ENCODE results near the gene IL15RA.
"Not testable (repeated sequence)": the region's sequence is repeated elsewhere in the genome, so short reads cannot be mapped to it uniquely, and the experiment has no call there.

Gene IL15RA

DNA sequence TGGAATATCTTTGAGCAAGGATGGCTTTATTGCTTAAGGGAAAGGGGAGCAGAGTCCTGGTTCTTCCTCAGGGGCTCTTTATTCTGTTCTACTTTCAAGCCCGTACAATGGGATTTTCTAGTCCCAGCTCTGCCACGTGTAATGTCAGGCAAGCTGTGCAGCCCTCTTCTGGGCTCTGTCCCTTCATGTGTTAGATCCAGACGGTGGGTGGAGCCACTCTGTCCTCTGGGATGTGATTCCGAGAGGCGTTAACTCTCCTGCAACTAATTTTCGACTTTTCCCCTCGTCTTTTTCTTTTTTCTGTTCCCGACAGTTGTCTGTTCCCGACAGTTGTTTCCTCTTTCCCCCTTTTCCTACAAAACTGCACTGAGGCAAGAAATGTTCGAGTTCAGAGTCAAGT lies 52.5 kb downstream of the IL15RA start:
- 86% methylated on average over 9 of the region's 10 CpGs for WGBS, 2 experiments (ENCODE audit: insufficient coverage in 2 of 2)
- no peaks in the 10 kb centered on the region for H3K9me3 ChIP-seq (ENCODE audit: control insufficient read depth, low read length)
- no peaks in the 10 kb centered on the region for H3K4me1 ChIP-seq (ENCODE audit: control insufficient read depth, insufficient read depth, low read length, poor library complexity, severe bottlenecking)
- no peak overlapping the region for H3K4me3 ChIP-seq (ENCODE audit: extremely low read depth, insufficient read depth, low read length, poor library complexity, severe bottlenecking)
- H3K27ac ChIP-seq (ENCODE audit: low read depth, low read length, severe bottlenecking): no peak overlapping the region
- peaks cover 94% of the 10 kb centered on the region for H3K36me3 ChIP-seq (ENCODE audit: control insufficient read depth, insufficient read depth, low read length)

DNA sequence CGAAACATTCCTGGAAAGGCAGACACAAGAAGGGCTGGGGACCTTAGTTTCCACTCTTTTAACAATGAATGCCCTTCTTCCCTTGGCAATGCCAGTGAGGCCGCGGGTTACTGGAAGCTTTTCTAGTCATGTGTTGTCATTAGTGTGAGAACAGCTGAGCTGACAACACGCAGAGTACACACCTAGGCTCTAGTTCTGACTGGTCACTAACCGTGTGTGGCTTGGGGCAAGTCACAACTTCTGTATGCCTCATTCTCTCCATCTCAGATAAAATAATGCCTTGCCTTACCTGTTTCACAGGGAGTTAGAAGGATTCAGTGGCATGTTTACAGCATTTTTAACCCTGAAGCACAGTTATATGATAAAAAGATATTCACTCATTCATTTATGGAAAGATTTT lies 55.6 kb downstream of the IL15RA start:
- no peak overlapping the region for H3K4me3 ChIP-seq (ENCODE audit: extremely low read depth, insufficient read depth, low read length, poor library complexity, severe bottlenecking)
- no peaks in the 10 kb centered on the region for H3K4me1 ChIP-seq (ENCODE audit: control insufficient read depth, insufficient read depth, low read length, poor library complexity, severe bottlenecking)
- H3K36me3 ChIP-seq (ENCODE audit: control insufficient read depth, insufficient read depth, low read length): peaks cover 94% of the 10 kb centered on the region
- 100% methylated on average over 3 of the region's 5 CpGs for WGBS, 2 experiments (ENCODE audit: insufficient coverage in 2 of 2)
- H3K9me3 ChIP-seq (ENCODE audit: control insufficient read depth, low read length): no peaks in the 10 kb centered on the region
- no peak overlapping the region for H3K27ac ChIP-seq (ENCODE audit: low read depth, low read length, severe bottlenecking)

DNA sequence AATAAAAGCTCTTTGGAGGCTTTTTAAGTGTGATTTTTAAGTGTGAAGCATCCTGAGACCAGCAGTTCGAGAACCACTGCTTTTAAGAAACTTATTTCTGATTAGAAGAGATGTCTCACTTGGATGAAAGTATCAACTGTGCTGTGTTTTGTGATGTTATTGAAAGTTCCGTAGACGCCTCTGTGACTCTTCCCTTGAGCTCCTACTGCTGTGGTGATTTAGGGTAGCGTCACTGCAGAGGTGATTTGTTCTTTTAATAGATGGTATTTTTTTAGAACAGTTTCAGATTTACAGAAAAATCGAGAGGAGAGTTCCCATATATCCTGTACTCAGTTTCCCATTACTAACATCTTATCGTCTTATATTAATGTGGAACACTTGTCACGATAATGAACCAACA lies 57.8 kb downstream of the IL15RA start:
- H3K4me3 ChIP-seq (ENCODE audit: extremely low read depth, insufficient read depth, low read length, poor library complexity, severe bottlenecking): no peak overlapping the region
- H3K9me3 ChIP-seq (ENCODE audit: control insufficient read depth, low read length): no peaks in the 10 kb centered on the region
- no peak overlapping the region for H3K27ac ChIP-seq (ENCODE audit: low read depth, low read length, severe bottlenecking)
- peaks cover 97% of the 10 kb centered on the region for H3K36me3 ChIP-seq (ENCODE audit: control insufficient read depth, insufficient read depth, low read length)
- no peaks in the 10 kb centered on the region for H3K4me1 ChIP-seq (ENCODE audit: control insufficient read depth, insufficient read depth, low read length, poor library complexity, severe bottlenecking)
- WGBS, 2 experiments (ENCODE audit: insufficient coverage in 2 of 2): 70 to 96% methylated on average over 2 to 4 of the region's 7 CpGs

DNA sequence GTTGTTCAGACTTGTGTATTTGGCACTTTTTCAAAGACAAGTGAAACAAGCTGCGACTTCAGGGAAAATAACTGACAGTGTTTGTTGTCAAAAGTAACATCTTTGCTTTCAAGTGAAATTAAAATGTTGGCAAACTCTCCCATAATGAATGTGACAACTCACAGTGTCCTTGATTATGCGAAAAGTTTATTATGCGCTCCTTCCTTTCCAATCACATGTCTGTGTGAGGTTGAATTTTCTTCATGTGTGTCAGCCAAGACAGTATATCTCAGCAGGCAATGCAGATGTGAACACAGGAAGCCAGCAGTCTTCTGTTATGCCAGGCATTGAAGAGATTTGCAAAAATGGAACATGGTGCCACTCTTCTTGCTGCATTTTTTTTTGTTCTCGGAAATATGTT lies 58.6 kb downstream of the IL15RA start:
- peaks cover 98% of the 10 kb centered on the region for H3K36me3 ChIP-seq (ENCODE audit: control insufficient read depth, insufficient read depth, low read length)

DNA sequence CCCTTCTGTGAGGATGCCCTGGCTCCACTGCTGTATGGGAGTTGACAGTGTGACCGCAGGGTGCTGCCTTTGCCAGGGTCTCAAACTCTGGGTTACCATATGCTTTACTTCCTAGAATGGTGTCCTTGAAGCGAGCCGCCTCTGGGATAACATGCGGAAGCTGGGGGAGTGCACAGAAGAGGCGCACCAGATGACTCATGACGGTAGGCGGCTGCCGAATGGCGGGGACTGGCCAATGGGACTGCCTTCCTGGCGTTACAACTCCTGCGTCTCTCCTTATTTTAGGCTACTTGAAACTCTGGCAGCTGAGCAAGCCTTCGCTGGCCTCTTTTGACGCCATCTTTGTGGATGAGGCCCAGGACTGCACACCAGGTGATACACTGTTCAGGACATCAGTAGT lies 60.0 kb downstream of the IL15RA start:
- Histone ChIP-seq H3K36me3 (ENCODE audit: control insufficient read depth, insufficient read depth, low read length) (peaks cover 98% of the 10 kb centered on the region), H3K9me3 (ENCODE audit: control insufficient read depth, low read length) (no peaks in the 10 kb centered on the region), H3K4me1 (ENCODE audit: control insufficient read depth, insufficient read depth, low read length, poor library complexity, severe bottlenecking) (no peaks in the 10 kb centered on the region), H3K27ac (ENCODE audit: low read depth, low read length, severe bottlenecking) (no peak overlapping the region), H3K4me3 (ENCODE audit: extremely low read depth, insufficient read depth, low read length, poor library complexity, severe bottlenecking) (no peak overlapping the region)
- 96 to 100% methylated on average over 13 of the region's 13 CpGs for WGBS, 2 experiments (ENCODE audit: insufficient coverage in 2 of 2)

More for the DNA sequence above, 58.6 kb downstream of the IL15RA start:
- H3K27ac ChIP-seq (ENCODE audit: low read depth, low read length, severe bottlenecking): no peak overlapping the region
- WGBS, 2 experiments (ENCODE audit: insufficient coverage in 2 of 2): 92 to 100% methylated on average over 1 to 4 of the region's 4 CpGs
- no peaks in the 10 kb centered on the region for H3K4me1 ChIP-seq (ENCODE audit: control insufficient read depth, insufficient read depth, low read length, poor library complexity, severe bottlenecking)
- no peaks in the 10 kb centered on the region for H3K9me3 ChIP-seq (ENCODE audit: control insufficient read depth, low read length)
- H3K4me3 ChIP-seq (ENCODE audit: extremely low read depth, insufficient read depth, low read length, poor library complexity, severe bottlenecking): no peak overlapping the region

DNA sequence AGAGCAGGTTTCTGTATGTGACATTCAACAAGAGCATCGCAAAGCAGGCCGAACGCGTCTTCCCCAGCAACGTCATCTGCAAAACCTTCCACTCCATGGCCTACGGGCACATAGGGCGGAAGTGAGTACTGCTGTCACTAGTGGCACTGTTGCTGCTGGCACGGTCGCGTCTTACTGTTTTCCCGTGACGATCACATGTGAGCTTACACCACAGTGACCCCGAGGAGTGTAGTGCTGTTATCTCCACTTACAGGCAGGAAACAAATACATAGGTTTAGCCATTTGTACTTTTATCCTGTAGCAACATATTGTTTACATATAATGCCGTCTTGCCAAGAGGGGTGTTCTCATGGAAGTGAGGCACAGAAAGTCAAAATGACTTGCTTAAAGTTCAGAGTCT lies 61.9 kb downstream of the IL15RA start:
- H3K9me3 ChIP-seq (ENCODE audit: control insufficient read depth, low read length): no peaks in the 10 kb centered on the region
- whole genome bisulfite sequencing, 2 experiments (ENCODE audit: insufficient coverage in 2 of 2): 96 to 99% methylated on average over 13 to 14 of the region's 14 CpGs
- no peak overlapping the region for H3K4me3 ChIP-seq (ENCODE audit: extremely low read depth, insufficient read depth, low read length, poor library complexity, severe bottlenecking)
- H3K27ac ChIP-seq (ENCODE audit: low read depth, low read length, severe bottlenecking): no peak overlapping the region
- no peaks in the 10 kb centered on the region for H3K4me1 ChIP-seq (ENCODE audit: control insufficient read depth, insufficient read depth, low read length, poor library complexity, severe bottlenecking)
- peaks cover 99% of the 10 kb centered on the region for H3K36me3 ChIP-seq (ENCODE audit: control insufficient read depth, insufficient read depth, low read length)

DNA sequence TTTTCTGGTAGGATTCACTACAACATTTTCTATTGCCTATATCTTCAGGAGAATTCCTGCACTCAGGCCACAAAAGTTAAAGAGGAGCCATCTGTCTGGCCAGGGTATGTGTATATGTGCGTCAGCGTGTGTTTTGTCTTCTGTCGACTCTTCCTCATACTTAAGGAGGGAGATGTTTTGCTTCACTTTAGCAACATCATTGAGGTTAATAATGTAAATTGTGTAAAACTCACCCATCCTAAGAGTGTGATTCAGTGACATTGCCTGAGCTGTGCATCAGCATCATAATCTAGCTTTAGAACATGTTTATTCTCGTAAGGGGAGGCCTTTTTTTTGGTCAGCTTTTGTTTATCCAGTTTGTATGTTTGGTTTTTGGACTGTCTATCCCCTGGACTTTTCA lies 63.6 kb downstream of the IL15RA start:
- H3K9me3 ChIP-seq (ENCODE audit: control insufficient read depth, low read length): no peaks in the 10 kb centered on the region
- peaks cover 99% of the 10 kb centered on the region for H3K36me3 ChIP-seq (ENCODE audit: control insufficient read depth, insufficient read depth, low read length)
- H3K27ac ChIP-seq (ENCODE audit: low read depth, low read length, severe bottlenecking): no peak overlapping the region
- no peak overlapping the region for H3K4me3 ChIP-seq (ENCODE audit: extremely low read depth, insufficient read depth, low read length, poor library complexity, severe bottlenecking)
- H3K4me1 ChIP-seq (ENCODE audit: control insufficient read depth, insufficient read depth, low read length, poor library complexity, severe bottlenecking): no peaks in the 10 kb centered on the region
- WGBS, 2 experiments (ENCODE audit: insufficient coverage in 2 of 2): no CpG with 5 or more reads among the region's 4 CpGs

DNA sequence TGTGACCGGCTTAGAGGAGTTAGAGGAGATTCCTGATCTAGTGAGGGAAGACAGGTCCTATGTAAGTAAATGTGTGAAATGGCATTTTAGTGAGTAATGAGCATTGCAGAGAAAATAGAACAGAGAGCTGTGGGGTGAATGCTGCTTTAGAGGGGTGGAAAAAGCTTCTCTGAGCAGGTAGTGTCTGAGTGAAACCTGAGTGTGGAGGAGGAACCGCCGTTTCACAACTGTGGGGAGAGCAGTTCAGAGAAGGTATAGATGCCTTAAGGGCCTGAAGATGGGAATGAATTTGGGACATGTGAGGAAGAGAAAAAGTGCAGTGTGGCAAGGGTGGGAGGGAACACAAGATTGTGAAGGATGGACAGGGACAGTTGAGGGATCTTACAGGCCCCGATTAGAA lies 65.7 kb downstream of the IL15RA start:
- no peak overlapping the region for H3K4me3 ChIP-seq (ENCODE audit: extremely low read depth, insufficient read depth, low read length, poor library complexity, severe bottlenecking)
- peaks cover 90% of the 10 kb centered on the region for H3K36me3 ChIP-seq (ENCODE audit: control insufficient read depth, insufficient read depth, low read length)
- 94 to 100% methylated on average over 4 of the region's 4 CpGs for WGBS, 2 experiments (ENCODE audit: insufficient coverage in 2 of 2)

DNA sequence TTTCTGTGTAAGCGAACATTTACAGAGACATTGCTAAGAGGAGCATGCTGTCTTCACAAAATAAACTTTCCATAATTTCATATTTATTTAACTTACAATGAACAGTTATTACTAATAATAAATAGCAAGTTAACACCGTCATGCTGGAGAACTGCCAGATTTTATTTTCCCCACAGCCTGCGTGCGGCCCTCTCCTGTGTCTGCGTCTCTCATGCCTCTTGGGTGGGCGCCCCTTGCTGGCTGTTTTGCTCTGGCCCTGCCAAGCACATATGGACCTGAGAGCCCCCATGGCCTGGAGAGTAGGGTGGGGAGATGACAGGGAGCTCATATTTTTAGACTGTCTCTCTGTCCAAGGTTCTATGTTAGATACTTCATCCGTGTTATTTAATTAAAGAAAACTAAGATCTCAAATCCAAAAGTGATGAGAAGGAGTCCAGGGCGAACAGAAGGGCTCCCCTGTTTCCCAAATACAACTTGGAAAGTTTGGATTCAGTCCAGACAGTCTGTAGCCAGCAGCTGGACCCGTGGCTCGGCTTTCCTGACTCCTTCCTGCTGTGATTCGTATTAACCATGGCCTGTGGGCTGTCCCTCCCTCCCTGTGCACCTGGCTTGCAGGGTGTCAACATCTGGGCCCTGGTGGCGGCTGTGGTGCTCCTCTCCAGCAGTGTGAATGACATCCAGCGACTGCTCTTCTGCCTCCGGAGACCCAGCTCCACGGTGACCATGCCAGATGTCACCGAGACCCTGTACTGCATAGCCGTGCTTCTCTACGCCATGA lies 66.8 kb downstream of the IL15RA start:
- Histone ChIP-seq H3K27ac (ENCODE audit: low read depth, low read length, severe bottlenecking) (no peak overlapping the region), H3K4me1 (ENCODE audit: control insufficient read depth, insufficient read depth, low read length, poor library complexity, severe bottlenecking) (no peaks in the 10 kb centered on the region), H3K4me3 (ENCODE audit: extremely low read depth, insufficient read depth, low read length, poor library complexity, severe bottlenecking) (no peak overlapping the region), H3K9me3 (ENCODE audit: control insufficient read depth, low read length) (no peaks in the 10 kb centered on the region), H3K36me3 (ENCODE audit: control insufficient read depth, insufficient read depth, low read length) (peaks cover 90% of the 10 kb centered on the region)
- 95 to 96% methylated on average over 12 to 13 of the region's 18 CpGs for WGBS, 2 experiments (ENCODE audit: insufficient coverage in 2 of 2)

More for the DNA sequence above, 65.7 kb downstream of the IL15RA start:
- Histone ChIP-seq H3K4me1 (ENCODE audit: control insufficient read depth, insufficient read depth, low read length, poor library complexity, severe bottlenecking) (no peaks in the 10 kb centered on the region), H3K9me3 (ENCODE audit: control insufficient read depth, low read length) (no peaks in the 10 kb centered on the region), H3K27ac (ENCODE audit: low read depth, low read length, severe bottlenecking) (no peak overlapping the region)

DNA sequence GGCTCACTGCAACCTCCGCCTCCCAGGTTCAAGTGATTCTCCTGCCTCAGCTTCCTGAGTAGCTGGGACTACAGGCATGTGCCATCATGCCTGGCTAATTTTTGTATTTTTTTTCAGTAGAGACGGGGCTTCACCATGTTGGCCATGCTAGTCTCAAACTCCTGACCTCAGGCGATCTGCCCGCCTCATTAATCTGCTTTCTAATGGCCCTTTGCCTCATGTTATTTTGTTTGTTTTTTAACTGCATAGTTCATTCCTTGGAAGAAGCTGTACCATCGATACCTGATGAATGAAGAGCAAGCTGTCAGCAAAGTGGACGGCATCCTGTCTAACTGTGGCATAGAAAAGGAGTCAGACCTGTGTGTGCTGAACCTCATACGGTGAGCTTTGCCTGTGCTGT lies 68.7 kb downstream of the IL15RA start:
- WGBS, 2 experiments (ENCODE audit: insufficient coverage in 2 of 2): 91 to 100% methylated on average over 6 to 7 of the region's 7 CpGs
- H3K36me3 ChIP-seq (ENCODE audit: control insufficient read depth, insufficient read depth, low read length): peaks cover 82% of the 10 kb centered on the region
- not testable (repeated sequence) for H3K27ac ChIP-seq (ENCODE audit: low read depth, low read length, severe bottlenecking); H3K9me3 ChIP-seq (ENCODE audit: control insufficient read depth, low read length); H3K4me3 ChIP-seq (ENCODE audit: extremely low read depth, insufficient read depth, low read length, poor library complexity, severe bottlenecking); H3K4me1 ChIP-seq (ENCODE audit: control insufficient read depth, insufficient read depth, low read length, poor library complexity, severe bottlenecking)

DNA sequence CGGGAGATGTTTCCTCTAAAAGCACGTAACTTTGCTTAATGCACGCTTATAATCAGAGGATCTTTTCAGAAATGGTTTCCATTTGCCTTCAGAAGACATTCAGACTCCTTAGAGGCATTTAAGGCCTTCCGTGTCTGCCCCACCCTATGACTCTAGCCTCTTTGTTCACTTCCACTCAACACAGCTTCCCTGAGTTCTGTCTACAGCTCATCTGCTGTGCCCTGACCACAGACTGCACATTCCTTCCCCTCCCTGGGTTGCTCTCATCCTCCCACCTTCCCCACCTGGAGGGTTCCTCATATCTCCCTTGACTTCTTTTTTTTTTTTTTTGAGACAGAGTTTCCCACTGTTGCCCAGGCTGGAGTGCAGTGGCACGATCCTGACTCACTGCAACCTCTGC lies 70.7 kb downstream of the IL15RA start:
- peaks cover 77% of the 10 kb centered on the region for H3K36me3 ChIP-seq (ENCODE audit: control insufficient read depth, insufficient read depth, low read length)
- 91 to 94% methylated on average over 5 of the region's 5 CpGs for WGBS, 2 experiments (ENCODE audit: insufficient coverage in 2 of 2)
- H3K9me3 ChIP-seq (ENCODE audit: control insufficient read depth, low read length): no peaks in the 10 kb centered on the region
- no peaks in the 10 kb centered on the region for H3K4me1 ChIP-seq (ENCODE audit: control insufficient read depth, insufficient read depth, low read length, poor library complexity, severe bottlenecking)
- H3K4me3 ChIP-seq (ENCODE audit: extremely low read depth, insufficient read depth, low read length, poor library complexity, severe bottlenecking): no peak overlapping the region
- H3K27ac ChIP-seq (ENCODE audit: low read depth, low read length, severe bottlenecking): no peak overlapping the region
